Endodermal cell (in vitro differentiated cells): ENCODE results near the gene DHX34. TPM values are rescaled to one million over a fixed set of nuclear protein-coding genes. Genes with fewer than 3 reads are reported as not detected.
"Not testable (repeated sequence)": the region's sequence is repeated elsewhere in the genome, so short reads cannot be mapped to it uniquely, and the experiment has no call there.

ENCODE experiments used
- DNase-seq: peaks from one replicate; pipeline ENCODE4 v3.0.0-alpha.2; 2017
- H3K27ac ChIP-seq: 2 replicates; pipeline ENCODE4 v1.5.1; 2013; ENCODE audit warnings: mild to moderate bottlenecking, low read depth, low read length, moderate library complexity
- H3K27me3 ChIP-seq: 2 replicates; pipeline ENCODE4 v1.6.1; 2013; ENCODE audit warnings: mild to moderate bottlenecking, low read length, moderate library complexity; ENCODE audit not compliant: insufficient read depth, control insufficient read depth, poor library complexity, severe bottlenecking
- H3K36me3 ChIP-seq: 2 replicates; pipeline ENCODE4 v1.7.0; 2013; ENCODE audit warnings: mild to moderate bottlenecking, low read length, moderate library complexity; ENCODE audit not compliant: control insufficient read depth, insufficient read depth
- H3K4me1 ChIP-seq: one replicate; pipeline ENCODE4 v1.7.0; 2013; ENCODE audit warnings: low read length; ENCODE audit not compliant: control insufficient read depth, insufficient read depth
- H3K4me3 ChIP-seq: 2 replicates; pipeline ENCODE4 v1.5.1; 2013; ENCODE audit warnings: mild to moderate bottlenecking, low read length, moderate library complexity
- H3K9ac ChIP-seq: 2 replicates; pipeline ENCODE4 v1.6.1; 2013; ENCODE audit warnings: mild to moderate bottlenecking, low read length, moderate library complexity; ENCODE audit not compliant: poor library complexity, severe bottlenecking; ENCODE audit errors: extremely low read depth
- H3K9me3 ChIP-seq: 2 replicates; pipeline ENCODE4 v1.6.1; 2013; ENCODE audit warnings: mild to moderate bottlenecking, low read length, moderate library complexity; ENCODE audit not compliant: control insufficient read depth
- H3K27ac Mint-ChIP-seq: 2 replicates; pipeline ENCODE4 v1.8.0; 2020; ENCODE audit warnings: mixed read lengths
- H3K27me3 Mint-ChIP-seq: 2 replicates; pipeline ENCODE4 v1.8.0; 2021; ENCODE audit warnings: mild to moderate bottlenecking, mixed read lengths; ENCODE audit not compliant: insufficient read depth
- H3K36me3 Mint-ChIP-seq: 2 replicates; pipeline ENCODE4 v1.8.0; 2020; ENCODE audit warnings: low read depth, mixed read lengths
- H3K4me1 Mint-ChIP-seq: 2 replicates; pipeline ENCODE4 v1.8.0; 2020; ENCODE audit warnings: mixed read lengths
- H3K4me3 Mint-ChIP-seq: 2 replicates; pipeline ENCODE4 v1.8.0; 2020; ENCODE audit warnings: mild to moderate bottlenecking, moderate library complexity, mixed read lengths
- H3K9me3 Mint-ChIP-seq: 2 replicates; pipeline ENCODE4 v1.8.0; 2020; ENCODE audit warnings: mild to moderate bottlenecking, mixed read lengths
- WGBS, 2 experiments: methylation state at CpG; one replicate each; pipeline versions ENCODE4 v1.1.5 to v1.1.7; 2013; ENCODE audit warnings: missing lambda C conversion rate in 2 of 2, mixed read lengths in 1 of 2; ENCODE audit not compliant: insufficient coverage in 1 of 2, insufficient read length in 1 of 2; 5-methylcytosine and 5-hydroxymethylcytosine counted together
- total RNA-seq, 2 donors: library from RNA; stranded (reverse); fragmentation: NEBNext Ultra II Directional in 1 of 2; extraction: Animal tissue kit (Norgen Biotek cat#: 25700) in 1 of 2; gene quantifications; 2 replicates in 1 of 2; 3 replicates in 1 of 2; pipeline ENCODE4 v1.2.1, GENCODE V29; 2021
- TF ChIP-seq, protein P1 (sequence below): fragments of 200-600 bp; sonication (generic); conservative IDR thresholded peaks from 2 replicates; pipeline ENCODE4 v1.5.0; 2021; ENCODE audit warnings: antibody characterized with exemption, mild to moderate bottlenecking

The DHX34 gene
- total RNA-seq, 2 donors from 2014 or later = 36.9 to 43.9 TPM

DNA sequence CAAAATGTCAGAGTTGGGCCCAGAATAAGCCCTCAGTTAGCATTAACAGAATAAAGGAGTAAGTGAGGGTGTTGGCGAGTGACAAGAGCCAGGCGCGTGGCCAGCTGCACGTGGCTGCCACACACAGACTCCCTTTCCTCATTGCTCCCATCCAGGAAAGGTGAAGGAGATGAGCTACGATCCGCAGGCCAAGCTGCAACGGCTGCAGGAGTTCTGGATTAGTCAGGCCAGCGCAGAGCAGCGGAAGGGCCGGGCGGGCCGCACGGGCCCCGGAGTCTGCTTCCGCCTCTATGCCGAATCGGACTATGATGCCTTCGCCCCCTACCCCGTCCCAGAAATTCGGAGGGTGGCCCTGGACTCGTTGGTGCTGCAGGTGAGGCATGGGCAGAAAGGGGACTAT lies 13.2 kb downstream of the DHX34 start:
- H3K36me3 Mint-ChIP-seq = peaks cover 82% of the 10 kb centered on the region
- H3K27me3 Mint-ChIP-seq = no peaks in the 10 kb centered on the region
- Histone ChIP-seq H3K9ac (no peak overlapping the region), H3K36me3 (peaks cover 74% of the 10 kb centered on the region), H3K27ac (no peak overlapping the region), H3K27me3 (no peaks in the 10 kb centered on the region), H3K9me3 (no peaks in the 10 kb centered on the region), H3K4me1 (no peaks in the 10 kb centered on the region), H3K4me3 (no peak overlapping the region)
- no peak overlapping the region for H3K4me3 Mint-ChIP-seq
- 95% methylated on average over 8 to 21 of the region's 21 CpGs for WGBS, 2 experiments
- H3K9me3 Mint-ChIP-seq = no peaks in the 10 kb centered on the region
- H3K27ac Mint-ChIP-seq = no peak overlapping the region
- DNase-seq = no peak
- H3K4me1 Mint-ChIP-seq = no peaks in the 10 kb centered on the region
- TF ChIP-seq, protein P1, sequence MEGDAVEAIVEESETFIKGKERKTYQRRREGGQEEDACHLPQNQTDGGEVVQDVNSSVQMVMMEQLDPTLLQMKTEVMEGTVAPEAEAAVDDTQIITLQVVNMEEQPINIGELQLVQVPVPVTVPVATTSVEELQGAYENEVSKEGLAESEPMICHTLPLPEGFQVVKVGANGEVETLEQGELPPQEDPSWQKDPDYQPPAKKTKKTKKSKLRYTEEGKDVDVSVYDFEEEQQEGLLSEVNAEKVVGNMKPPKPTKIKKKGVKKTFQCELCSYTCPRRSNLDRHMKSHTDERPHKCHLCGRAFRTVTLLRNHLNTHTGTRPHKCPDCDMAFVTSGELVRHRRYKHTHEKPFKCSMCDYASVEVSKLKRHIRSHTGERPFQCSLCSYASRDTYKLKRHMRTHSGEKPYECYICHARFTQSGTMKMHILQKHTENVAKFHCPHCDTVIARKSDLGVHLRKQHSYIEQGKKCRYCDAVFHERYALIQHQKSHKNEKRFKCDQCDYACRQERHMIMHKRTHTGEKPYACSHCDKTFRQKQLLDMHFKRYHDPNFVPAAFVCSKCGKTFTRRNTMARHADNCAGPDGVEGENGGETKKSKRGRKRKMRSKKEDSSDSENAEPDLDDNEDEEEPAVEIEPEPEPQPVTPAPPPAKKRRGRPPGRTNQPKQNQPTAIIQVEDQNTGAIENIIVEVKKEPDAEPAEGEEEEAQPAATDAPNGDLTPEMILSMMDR = no peak

DNA sequence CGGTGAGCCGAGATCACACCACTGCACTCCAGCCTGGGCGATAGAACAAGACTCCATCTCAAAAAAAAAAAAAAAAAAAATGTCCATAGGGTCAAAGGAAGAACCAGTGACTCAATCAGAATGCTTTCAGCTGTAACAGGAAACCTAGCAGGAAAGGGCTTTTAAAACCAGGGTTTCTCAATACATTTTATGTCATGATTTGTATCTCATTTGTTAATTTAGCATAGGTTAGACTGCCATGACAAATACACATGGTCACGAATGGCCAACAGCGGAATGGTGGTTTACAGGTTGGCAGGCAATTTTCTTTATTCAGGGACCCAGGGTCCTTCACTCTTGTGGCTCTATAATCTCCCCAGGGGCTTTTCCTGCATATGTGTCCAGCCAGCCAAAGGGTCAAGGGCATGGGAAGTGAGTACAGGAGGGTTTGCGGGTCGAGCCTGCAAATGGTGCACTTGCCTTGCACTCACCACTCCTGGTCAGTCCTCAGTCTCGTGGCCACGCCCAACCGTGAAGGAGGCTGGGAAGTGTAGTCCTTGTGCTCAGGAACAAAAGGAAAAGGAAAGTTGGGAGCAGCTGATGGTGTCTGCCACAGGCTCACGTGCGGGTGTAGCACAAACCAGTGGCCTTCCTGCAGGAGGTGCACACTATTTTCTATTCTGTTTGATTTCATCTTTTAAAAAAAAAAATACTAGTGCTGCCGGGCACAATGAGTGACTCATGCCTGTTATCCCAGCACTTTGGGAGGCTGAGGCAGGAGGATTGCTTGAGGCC lies 14.8 kb downstream of the DHX34 start:
- H3K27me3 Mint-ChIP-seq = no peaks in the 10 kb centered on the region
- H3K9me3 Mint-ChIP-seq = no peaks in the 10 kb centered on the region
- H3K27ac Mint-ChIP-seq = no peak overlapping the region
- peaks cover 70% of the 10 kb centered on the region for H3K36me3 Mint-ChIP-seq
- DNase-seq = peak; percentile 72
- H3K9me3 ChIP-seq = no peaks in the 10 kb centered on the region
- 94 to 98% methylated on average over 12 to 13 of the region's 13 CpGs for WGBS, 2 experiments
- H3K9ac ChIP-seq = no peak overlapping the region
- no peaks in the 10 kb centered on the region for H3K4me1 ChIP-seq
- no peak overlapping the region for H3K4me3 ChIP-seq
- H3K4me3 Mint-ChIP-seq = no peak overlapping the region
- peaks cover 63% of the 10 kb centered on the region for H3K36me3 ChIP-seq
- H3K27me3 ChIP-seq = no peaks in the 10 kb centered on the region
- no peak overlapping the region for H3K27ac ChIP-seq
- no peaks in the 10 kb centered on the region for H3K4me1 Mint-ChIP-seq
- TF ChIP-seq, protein P1 = no peak

DNA sequence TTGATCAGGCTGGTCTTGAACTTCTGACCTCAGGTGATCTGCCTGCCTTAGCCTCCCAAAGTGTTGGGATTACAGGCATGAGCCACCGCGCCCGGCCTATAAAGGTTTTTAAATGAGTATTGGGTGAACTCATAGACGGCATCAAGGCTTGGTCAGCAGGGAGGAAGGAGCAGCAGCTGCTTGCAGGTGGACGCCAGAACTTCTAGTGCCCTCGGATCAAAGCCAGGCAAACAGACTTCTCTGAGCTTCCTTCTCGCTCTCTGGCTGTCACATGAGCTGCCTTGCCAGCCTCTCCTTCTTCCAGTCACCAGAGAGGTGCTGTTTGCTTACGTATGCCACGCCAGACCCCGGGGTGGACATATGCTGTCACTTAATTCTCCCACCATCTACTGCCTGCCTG lies 16.3 kb downstream of the DHX34 start:
- H3K27ac Mint-ChIP-seq, H3K27me3 Mint-ChIP-seq, H3K4me1 ChIP-seq, H3K27ac ChIP-seq, H3K4me3 ChIP-seq, H3K4me1 Mint-ChIP-seq, H3K27me3 ChIP-seq, H3K9ac ChIP-seq, H3K9me3 Mint-ChIP-seq, H3K9me3 ChIP-seq, DNase-seq, H3K4me3 Mint-ChIP-seq: not testable (repeated sequence)
- H3K36me3 ChIP-seq = peaks cover 63% of the 10 kb centered on the region
- WGBS, 2 experiments = 80 to 93% methylated on average over 1 to 9 of the region's 10 CpGs
- H3K36me3 Mint-ChIP-seq = peaks cover 69% of the 10 kb centered on the region
